H1 (cell line): Measurements from ENCODE around the gene SPC25.

Source experiments
- CEBPB ChIP-seq: IDR thresholded peaks from 2 replicates; pipeline ENCODE4 v1.6.1; 2012; ENCODE audit warnings: low read depth, low read length
- CTCF ChIP-seq, 3 experiments: IDR thresholded peaks; 1 replicate in 2 of 3; 2 replicates in 1 of 3; pipeline versions ENCODE4 v1.5.1 to v1.6.1; 2011; ENCODE audit warnings: low read length in 3 of 3, mild to moderate bottlenecking in 3 of 3, inconsistent platforms in 2 of 3, low read depth in 1 of 3, moderate library complexity in 1 of 3; ENCODE audit not compliant: insufficient read depth in 1 of 3; ENCODE audit errors: control extremely low read depth in 1 of 3
- EZH2 ChIP-seq: fragments of 200-600 bp; sonication (generic); IDR thresholded peaks from 2 replicates; pipeline ENCODE4 v1.7.1; 2012; ENCODE audit warnings: low read depth, mild to moderate bottlenecking, moderate library complexity, low read length, inconsistent platforms; ENCODE audit not compliant: severe bottlenecking
- FOSL1 ChIP-seq: IDR thresholded peaks from 2 replicates; pipeline ENCODE4 v1.6.1; 2011; ENCODE audit warnings: mild to moderate bottlenecking, low read depth, low read length, moderate library complexity; ENCODE audit not compliant: insufficient read depth
- MAFK ChIP-seq: IDR thresholded peaks from 2 replicates; pipeline ENCODE4 v1.6.1; 2012; ENCODE audit warnings: low read depth, mild to moderate bottlenecking, improper control_type of control experiment, low read length
- POLR2A ChIP-seq, 2 experiments: IDR thresholded peaks; 1 replicate in 1 of 2; 2 replicates in 1 of 2; pipeline ENCODE4 v1.6.1; 2011; ENCODE audit warnings: low read depth in 2 of 2, low read length in 2 of 2, mild to moderate bottlenecking in 2 of 2; ENCODE audit errors: control extremely low read depth in 1 of 2
- POLR2AphosphoS5 ChIP-seq: IDR thresholded peaks from 2 replicates; pipeline ENCODE4 v1.6.1; 2011; ENCODE audit warnings: low read depth, low read length
- RAD21 ChIP-seq, 2 experiments: IDR thresholded peaks in 1 of 2; conservative IDR thresholded peaks in 1 of 2; 2 replicates each; pipeline ENCODE4 v1.6.1; 2011; ENCODE audit warnings: low read depth in 2 of 2, low read length in 2 of 2, improper control_type of control experiment in 1 of 2, inconsistent platforms in 1 of 2, mild to moderate bottlenecking in 1 of 2, moderate library complexity in 1 of 2
- SP1 ChIP-seq: IDR thresholded peaks from 2 replicates; pipeline ENCODE4 v1.6.1; 2011; ENCODE audit warnings: low read depth, low read length
- TBP ChIP-seq: IDR thresholded peaks from 2 replicates; pipeline ENCODE4 v1.6.1; 2011; ENCODE audit warnings: low read depth, low read length, improper control_type of control experiment
- USF2 ChIP-seq: IDR thresholded peaks from 2 replicates; pipeline ENCODE4 v1.6.1; 2011; ENCODE audit warnings: low read length, improper control_type of control experiment

- TF ChIP-seq CEBPB (no peak), MAFK (no peak), CTCF (IDR thresholded peaks at IDR 0.05; ENCODE audit: control extremely low read depth in 1 of 3, insufficient read depth in 1 of 3, low read depth in 1 of 3, low read length in 3 of 3) (no peak), RAD21 (IDR thresholded peaks at IDR 0.05 in 1 of 2, conservative IDR thresholded peaks at IDR 0.05 in 1 of 2; ENCODE audit: low read depth in 2 of 2, low read length in 2 of 2) (no peak), POLR2AphosphoS5 (no peak), SP1 (no peak), FOSL1 (no peak), POLR2A (IDR thresholded peaks at IDR 0.05; ENCODE audit: control extremely low read depth in 1 of 2, low read depth in 2 of 2, low read length in 2 of 2) (no peak), EZH2 (no peak), USF2 (no peak), TBP (no peak)
These were observed 59.3 kb downstream of the SPC25 start for GRCh38 chr2:168830958-168831357.
